A673 (cell line): ENCODE measurements around the gene C10orf143.

Experiments
- CTCF ChIP-seq: fragments of 300-800, 200-600 bp; sonication (generic); conservative IDR thresholded peaks from 2 replicates; pipeline ENCODE4 v1.5.1; 2017; ENCODE audit warnings: low read depth, mild to moderate bottlenecking, antibody characterized with exemption, low read length, moderate library complexity, mixed read lengths
- EZH2 ChIP-seq: fragments of 200-600 bp; sonication (generic); IDR thresholded peaks from 2 replicates; pipeline ENCODE4 v1.6.1; 2017; ENCODE audit warnings: borderline replicate concordance, low read depth, mild to moderate bottlenecking, mixed read lengths, antibody characterized with exemption, low read length; ENCODE audit not compliant: poor library complexity, severe bottlenecking

- TF ChIP-seq CTCF, result no peak
- TF ChIP-seq EZH2, result no peak
Measured at GRCh38 chr10:130064783-130065182, 45.8 kb downstream of the C10orf143 start.
